ENCODE measurements around the gene GRK5.
A peak's percentile ranks its signal among the peaks of the same experiment; 100 is the strongest.

GRK5 gene

DNA sequence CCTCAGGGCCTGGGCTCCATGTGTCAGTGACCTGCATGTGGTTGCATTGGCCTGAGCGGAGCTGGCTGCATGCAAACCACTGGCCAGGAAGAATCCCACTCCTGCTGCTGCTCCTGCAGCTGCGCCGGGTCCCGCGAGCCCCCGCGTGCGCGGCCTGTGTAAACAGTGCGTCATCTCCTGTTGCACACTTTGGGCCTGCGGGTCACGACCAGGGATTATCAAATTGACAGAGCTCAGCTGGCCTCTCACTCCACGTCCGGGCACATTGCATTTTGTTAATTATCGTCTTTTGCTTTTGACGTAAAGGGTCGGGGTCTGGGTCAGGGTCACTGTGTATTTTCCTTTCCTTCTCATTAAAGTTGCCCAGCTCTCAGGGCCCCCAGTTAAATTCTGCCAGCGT lies 202.5 kb downstream of the GRK5 start:
- DNase-seq, result no peak

DNA sequence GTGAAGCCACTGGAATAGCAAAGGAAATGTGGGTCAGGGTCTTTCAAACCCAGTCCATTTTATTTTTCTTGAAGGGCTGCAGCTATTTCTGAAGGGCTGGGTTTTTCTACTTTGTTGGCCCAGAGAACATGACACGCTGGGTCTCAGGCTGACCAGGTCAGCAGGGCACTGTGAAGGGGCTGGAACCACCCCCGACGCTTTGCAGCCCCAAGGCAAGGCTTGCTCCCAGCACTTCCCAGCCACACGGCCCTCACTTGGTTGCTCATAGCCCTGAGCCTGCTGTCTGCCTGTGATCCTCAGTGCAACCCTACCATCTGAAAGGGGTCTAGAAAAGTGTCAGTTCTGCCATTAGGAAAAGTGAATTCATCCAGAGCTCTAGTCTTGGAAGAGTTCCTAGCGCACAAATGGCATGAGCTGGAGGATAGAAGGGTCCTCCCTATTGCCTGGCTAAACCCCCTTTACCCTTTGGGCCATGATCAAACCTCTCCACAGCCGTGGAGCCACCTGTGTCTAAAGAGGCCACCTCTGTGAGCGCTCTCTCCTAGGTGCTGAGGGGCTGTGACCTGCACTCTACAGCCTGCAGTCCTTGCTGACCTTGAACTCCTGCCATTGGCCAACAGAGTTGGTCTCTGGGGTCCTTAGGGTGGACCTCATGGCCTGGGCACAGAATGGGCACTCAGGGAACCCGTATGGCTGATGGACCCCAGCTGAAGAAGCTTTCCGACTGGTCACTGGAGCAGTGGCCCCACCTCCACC lies 203.2 kb downstream of the GRK5 start:
- no peak for DNase-seq

DNA sequence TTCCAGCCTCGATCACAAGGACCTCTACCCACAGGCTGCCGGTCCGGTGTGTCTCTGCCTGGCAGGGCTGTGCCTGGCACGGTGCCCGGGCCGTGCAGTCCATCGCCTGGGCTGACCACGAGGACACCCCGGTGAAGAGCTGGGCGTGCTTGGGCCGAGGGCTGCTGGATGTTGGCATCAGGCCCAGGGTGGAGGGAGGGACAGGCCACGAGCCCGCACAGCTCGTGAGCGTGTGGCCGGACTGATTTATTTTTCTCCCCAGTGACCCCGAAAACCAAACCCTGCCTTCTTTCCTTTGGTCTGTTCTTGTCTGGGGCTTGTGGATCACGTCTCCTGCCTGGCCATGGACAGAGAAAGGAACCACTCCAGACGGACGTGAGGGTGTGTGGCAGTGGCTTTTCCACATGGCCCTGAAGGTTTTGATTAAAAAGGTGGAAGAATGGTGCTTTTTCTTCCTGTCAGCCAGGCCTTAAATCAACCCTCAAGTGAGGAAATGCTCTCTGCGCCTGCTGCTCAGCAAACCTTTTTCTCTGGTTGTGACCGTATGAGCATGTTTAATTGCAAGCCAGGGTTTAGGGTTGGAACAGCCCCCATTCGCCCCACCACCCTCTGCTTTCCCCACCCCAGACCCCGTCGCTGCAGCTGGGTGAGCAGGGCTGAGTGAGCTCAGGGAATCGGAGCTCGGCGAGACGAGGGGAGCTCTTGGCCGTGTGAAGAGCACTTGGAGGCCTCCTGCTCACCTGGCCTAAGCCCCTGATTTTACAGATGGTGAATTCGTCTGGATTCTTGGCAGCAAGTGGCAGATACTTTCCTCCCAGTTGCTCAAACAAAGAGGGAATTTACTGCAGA lies 205.1 kb downstream of the GRK5 start:
- no peak for DNase-seq

DNA sequence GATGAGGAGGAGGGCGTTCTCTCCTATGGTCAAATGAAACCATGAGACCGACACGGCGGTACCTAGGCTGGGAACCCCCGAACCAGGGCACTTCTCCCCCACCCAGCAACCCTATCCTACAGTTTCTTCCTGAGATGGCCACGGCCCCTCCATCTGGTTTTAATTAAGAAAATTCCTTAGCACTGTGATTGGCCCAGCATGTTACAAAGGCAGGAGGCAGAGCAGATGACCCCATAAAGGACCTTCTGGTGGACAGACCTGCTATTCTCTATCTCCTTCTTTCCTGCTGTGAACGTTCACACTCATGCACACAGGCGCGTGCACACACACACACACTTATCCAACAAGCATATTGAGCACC lies 205.7 kb downstream of the GRK5 start:
- DNase-seq, result no peak

DNA sequence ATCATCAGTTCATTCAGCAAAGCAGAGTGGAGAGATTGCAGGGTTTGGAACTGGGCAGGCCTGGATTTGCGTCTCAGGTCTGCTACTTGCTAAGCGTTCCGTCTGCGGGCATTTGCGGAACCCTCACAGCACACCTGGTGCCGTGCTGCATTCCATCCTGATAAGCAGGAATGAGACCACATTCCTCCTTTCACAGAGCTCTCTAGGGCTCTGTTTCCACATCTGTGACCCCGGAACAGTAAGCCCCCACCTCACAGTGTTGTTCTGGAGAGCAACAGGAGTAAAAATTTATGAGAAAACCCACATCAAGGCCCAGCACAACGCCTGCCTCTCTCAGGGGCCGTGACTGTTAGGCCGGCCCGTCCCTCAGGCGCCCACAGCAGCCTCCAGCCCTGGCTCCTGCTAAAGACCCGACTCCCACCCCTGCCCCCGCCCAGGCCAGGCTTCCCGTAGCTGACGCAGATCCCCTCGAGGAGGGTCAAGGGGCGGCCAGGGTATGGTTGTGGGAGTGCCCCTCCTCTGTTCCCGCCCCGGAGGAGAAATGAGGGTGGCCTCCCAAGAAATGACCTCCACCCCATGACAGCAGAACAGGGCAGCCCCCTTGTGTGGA lies 206.2 kb downstream of the GRK5 start:
- no peak for DNase-seq

DNA sequence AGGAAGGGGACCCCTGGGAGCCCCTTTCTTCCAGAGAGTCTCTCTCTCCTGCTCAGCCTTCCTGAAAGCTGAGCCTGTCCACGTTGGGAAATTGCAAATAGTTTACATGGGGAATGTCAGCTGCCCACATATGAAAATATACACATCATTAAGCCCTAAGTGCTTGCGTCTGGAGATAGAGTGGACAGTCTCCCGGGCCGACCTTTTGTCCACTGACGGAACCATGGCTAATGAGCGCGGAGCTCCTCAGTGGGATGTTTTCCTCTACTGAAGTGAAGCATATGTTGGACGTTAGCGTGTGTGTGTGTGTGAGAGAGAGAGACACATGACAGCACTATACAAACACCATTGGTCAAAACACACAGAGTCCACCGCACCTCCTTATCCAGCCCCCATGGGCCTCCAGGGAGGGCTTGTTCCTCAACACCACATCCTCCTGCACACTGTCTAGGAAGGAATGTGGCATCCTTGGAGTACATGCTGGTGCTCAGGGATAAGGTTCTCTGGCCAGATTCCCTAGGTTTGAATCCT lies 206.8 kb downstream of the GRK5 start:
- DNase-seq, result no peak

DNA sequence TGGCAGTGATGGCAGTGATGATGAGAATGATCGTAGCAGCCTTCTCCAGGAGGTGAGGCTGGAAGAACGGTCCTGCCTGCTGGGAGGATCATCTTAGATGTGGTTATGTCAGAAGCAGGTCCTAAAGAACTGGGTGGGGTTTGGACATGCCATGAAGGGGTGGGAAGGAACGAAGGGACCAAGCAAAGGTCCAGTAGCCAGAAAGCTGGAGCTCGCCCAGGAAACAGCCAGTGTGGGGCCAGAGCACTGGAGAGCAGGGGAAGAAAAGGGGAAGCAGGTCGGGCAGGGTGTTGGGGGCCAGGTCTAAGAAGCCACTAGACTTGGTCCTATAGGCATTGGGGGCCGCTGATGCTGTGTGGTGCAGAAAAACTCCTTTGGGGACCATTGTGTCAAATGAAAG lies 207.8 kb downstream of the GRK5 start:
- DNase-seq, result no peak

DNA sequence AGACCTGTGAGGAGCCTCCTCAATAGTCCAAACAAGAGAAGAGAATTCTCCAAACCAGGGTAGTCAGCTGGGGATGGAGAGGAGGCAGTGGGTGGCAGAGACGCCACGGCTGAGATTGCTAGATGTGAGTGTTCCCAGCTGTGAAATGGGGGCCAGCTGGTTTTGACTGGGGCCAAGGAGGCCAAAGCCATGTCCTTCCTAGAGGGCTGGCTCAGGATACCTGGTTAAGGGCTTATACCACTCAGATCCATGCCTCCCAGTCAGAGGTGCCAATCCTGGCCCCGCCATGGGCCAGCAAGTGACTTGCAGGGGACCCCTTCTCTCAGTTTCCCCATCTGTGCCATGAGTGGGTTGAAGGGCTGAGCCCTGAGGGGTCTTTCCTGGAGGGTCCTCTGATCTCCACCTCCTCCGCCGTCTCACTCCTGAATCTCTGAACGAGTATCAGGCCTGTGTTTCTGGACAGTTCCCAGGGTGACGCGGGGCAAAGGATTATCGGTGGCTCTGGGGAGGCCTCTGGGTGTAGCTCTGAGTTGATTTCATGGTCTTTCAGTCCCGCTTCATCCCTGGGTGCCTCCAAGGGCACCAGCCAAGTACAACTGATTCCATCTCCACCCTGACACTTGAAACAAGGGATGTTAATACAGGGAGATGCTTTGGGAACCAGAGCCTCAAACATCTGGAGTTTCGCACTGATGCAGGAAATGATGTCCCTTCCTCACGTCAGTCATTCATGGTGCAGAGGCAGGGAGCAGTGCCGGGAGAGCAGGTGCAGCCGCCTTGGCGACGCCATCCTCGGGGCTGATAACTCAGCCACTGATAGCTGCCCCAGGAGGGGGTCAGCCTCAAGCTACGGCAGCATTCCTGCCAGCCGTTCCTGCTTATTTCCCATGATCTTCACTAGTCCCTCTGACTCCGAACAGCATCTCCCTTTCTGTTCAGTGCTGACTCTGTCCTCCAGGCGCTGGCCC lies 208.4 kb downstream of the GRK5 start:
- DNase-seq, result no peak

DNA sequence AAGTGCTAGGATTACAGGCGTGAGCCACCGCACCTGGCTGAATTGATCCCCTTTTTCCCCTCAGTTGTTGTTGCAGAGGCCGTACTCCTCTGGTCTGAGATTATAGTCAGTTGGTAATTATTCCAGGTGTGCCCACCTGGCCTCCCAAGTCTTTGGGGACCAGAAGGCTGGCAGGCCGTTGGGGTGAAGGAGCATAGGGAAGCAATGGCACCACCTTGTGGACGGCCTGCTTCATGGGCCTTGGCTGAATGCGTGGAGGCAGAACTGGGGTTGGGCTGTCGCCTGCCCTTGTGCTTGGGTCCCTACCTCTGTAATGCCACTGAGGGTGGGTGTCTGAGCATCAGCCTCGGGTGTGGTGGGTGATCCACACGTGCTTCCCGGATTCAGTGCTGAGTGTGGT lies 209.5 kb downstream of the GRK5 start:
- DNase-seq, result peak; percentile 63 to 66

DNA sequence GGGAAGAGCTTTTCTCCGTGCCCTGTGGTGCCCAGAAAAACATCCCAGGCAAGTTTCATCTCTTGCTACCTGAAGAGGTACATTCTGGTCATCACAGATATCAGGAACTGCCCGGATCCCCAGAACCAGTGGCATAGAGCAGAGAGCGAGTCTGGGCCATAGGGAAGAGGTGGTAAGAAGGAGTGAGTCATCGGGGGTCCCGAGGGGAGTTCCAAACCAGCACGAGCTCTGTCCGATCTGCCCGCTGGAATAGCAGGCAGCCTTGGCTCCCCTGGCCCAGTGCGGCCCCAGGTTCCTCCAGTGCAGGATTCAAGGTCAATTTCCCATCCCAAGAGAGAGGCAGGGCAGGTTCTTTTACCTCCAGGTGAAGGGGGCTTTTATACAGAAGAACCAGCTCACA lies 210.5 kb downstream of the GRK5 start:
- no peak for DNase-seq

DNA sequence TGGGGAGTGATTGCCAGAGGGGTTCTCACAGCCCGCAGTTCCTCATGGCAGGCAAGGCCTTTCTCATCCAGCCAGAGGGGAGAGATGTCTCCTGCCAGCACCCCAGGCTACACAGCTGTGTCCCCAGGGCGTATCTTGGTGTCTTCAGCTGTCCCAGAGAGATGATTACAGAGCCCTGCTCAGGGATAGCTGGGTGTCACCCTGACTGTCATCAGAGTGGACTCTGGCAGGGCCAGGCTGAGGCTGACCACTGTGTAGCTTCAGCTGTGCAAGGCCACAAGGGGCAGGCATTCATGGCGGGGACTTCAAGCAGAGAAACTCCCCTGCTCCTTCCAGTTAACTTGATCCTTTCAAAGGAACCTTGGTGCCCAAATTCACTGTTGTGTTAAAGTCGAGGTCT lies 211.0 kb downstream of the GRK5 start:
- DNase-seq, result no peak

DNA sequence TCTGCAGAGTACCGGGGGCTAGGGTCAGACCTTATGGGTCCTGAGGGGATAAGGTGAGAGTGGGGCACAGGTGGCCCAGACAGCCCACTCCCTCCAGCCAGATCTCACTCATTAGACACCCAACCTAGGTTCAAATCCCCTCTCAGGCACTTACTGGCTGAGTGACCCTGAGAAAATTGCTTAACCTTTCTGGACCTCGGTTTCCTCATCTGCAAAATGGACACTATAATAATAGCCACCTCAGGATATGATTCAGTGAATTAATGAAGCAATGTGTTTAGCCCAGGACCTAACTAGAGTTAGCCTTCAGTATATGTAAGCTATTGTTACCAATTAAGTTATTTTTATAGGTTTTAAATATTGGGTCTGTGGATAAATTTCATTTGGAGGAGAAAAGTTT lies 212.6 kb downstream of the GRK5 start:
- no peak for DNase-seq

DNA sequence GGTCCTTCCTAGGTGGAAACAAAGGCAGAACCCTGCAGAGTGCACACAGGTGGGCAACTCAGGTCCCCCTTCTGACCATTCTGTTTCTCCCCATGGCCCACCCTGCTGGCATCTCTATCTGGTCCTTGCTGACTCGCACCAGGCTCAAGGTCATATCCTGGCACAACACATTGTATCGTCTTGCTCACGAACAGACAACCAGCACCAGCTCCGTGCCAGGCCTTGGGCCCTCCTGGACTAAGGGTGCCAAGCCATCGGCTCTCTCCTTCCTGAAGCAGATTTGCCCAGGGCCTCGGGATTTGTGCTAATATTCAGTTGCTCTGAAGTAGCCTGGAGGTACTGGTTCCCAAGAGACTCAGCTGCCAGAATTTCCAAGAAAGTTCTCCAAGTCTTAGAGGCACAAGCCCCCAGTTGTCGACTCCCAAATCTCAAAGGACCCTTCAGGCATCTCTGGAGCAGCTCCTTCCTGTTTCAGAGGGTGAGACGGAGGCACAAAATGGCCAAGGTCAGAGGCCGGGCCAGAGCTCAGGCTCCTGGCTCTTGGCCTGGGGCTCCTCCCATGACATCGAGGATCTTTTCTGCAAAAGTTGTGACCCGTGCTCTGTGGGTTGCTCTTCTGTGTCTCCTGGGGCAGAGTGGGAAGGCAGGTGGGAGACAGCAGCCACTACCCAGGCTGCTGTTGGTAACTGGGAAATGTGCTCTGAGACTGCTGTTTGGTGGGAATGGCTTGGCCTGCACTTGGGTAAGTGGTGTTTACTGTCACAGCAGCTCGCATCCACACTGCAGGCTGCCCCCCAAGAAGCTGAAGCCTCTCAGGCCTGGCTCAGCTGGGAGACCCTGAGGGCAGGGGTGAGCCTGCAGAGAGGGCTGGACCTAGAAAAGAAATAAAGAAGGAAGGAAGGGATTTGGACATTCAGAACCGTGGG lies 213.8 kb downstream of the GRK5 start:
- DNase-seq, result no peak

DNA sequence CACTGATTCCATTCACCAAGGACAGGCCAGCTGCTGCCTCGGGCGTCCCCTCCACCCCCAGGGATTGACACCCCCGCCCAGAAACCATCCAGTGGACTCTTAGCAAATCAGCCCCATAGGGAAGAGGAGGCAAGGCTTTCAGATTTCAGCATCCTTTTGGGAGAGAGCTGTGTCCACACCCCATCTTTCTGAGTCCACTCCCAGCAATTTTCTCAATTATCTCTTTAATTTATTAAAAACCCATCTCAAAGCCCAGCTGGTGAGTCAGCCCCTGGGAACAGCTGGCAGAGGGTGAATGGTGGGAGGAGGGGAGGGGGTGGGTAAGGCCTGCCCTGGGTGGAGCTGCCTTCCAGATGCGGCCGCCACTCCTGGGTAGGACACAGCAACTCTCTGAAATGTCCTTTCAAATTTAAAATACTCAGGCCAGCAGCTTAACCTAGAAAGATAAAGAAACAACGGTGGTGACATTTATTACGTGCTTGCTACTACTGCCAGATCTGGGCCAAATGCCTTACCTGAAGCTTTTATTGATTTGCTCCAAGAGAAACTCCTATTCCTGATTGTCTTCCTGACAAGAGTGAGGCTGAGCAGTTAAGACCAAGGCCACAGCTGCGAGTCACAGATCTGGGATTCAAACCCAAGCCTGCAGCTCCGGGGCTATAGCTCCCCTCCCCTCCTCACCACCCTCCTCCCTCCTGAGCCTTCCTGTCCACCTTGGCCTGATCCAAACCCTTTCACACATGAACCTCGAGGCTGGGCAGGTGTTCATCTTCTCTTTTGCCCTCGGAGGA lies 214.7 kb downstream of the GRK5 start:
- no peak for DNase-seq

DNA sequence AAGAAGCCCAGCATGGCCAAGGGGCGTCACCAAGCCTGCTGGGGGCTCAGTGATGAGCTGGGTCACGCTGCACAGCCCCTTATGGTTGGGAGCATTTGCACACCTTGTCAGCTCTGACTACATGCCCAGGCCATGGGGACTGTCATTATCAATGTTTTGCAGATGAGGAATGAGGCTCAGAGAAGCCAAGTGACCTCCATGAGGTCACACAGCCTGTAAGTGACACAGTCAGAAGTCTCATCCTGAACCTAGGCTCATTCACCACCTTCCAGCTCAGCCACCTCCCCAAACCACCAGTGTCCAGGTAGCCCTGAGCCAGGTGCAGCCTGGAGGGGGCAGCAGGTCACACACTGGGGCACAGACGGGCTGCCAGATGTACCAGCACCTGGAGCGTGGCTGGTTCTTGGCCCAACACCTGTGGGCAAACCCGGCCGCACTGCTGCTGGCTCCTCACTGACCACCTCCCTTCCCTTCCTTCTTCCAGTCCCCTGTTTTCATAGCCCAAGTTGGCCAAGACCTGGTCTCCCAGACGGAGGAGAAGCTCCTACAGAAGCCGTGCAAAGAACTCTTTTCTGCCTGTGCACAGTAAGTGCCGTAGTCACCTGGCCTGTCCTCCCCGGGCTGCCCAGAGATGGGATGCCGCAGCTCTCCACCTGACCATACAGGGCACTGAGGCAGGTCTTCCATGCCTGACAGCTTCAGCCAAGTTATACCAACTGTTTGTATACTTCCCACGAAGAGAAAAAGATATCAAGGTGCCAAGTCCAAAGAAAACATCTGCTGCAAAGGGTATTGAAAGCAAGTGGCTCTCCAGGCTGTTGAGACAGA lies 215.5 kb downstream of the GRK5 start:
- no peak for DNase-seq

DNA sequence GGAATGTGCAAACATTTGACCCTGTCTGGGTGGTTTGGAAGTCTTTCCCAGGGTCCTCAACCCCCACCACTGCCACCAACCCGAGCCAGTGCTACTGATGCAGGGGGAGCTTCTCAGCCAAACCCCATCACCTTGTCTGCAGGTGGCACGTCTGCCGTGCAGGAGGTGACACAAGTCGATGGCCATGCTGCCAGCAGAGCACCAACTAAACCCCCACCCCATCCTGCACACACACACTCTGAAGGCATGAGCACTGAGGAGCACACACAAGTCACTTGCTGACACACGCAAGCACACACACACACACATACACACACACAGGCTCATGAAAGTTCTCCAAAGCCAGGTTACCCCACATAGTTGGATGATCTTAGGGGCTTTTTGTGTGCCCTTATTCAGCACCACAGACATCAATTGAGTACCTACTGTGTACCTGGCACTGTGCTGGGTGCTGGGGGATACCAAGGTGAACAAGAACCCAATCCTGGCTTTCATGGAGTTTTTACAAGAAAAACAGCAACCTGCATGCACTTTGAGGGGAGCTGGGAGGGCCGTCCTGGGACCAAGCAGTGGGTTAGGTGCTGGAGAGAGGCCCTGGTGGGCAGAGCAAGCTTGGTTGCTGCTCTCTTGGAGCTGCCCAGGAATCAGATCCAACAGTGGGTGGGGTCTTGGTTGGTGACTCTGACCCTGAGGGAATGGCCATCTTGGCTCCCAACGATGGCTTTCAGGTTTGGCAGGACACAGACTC lies 216.3 kb downstream of the GRK5 start:
- no peak for DNase-seq

DNA sequence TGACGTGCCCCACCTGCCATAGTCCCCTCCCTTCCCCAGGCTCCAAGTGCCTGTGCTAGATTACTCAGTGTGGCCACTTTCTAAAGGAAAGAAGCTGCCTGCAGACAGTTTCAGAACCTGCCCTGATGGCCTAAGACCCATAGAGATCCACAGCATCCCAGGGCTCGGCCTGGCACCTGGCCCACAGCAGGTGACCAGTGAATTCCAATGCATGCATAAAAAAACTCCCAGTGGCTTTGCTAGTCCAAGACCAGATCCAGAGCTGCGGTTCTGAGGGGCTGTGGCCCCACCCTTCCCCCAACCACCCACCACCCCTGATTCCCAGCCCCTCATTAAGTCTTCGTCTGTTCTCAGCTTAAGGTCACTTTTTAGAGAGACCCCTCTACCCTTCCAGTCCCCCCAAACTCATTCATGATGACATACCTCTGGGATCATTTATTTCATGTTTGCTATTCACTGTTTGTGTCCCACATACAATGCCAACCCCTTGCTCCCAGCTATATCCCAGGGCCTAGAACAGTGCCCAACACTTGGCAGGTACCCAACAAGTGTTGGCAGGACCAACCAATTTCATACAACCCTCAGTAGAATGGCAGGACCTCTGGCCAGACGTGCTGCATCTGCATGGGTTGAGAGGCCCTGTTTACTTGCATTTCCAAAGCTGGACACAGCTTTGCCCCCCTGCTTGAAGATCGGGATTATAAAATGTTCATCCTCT lies 217.0 kb downstream of the GRK5 start:
- no peak for DNase-seq

Measured in activated CD4-positive, alpha-beta T cell treated with anti-CD3 and anti-CD28 coated beads, Interleukin-2, amount 50 U/mL, for 4 hours (primary cell).